Activated CD4-positive, CD25-positive, alpha-beta regulatory T cell (primary cell): ENCODE measurements around the gene CDH13.

Experiments used
- DNase-seq, 4 experiments: peaks; one replicate each; lab custom pipeline; 2025; lab: John Stamatoyannopoulos, UW

CDH13 gene

GRCh38 chr16:82954224-82954929, 327.6 kb downstream of the CDH13 start:
- no peak for DNase-seq

- DNase-seq = no peak
These were observed 329.1 kb downstream of the CDH13 start for GRCh38 chr16:82955741-82956348.

GRCh38 chr16:82957212-82957611, 330.4 kb downstream of the CDH13 start:
- DNase-seq = no peak

GRCh38 chr16:82960918-82961317, 334.1 kb downstream of the CDH13 start:
- no peak for DNase-seq

GRCh38 chr16:82963653-82964052, 336.9 kb downstream of the CDH13 start:
- DNase-seq = no peak

GRCh38 chr16:82965808-82966207, 339.0 kb downstream of the CDH13 start:
- DNase-seq = no peak

GRCh38 chr16:82967424-82967823, 340.7 kb downstream of the CDH13 start:
- no peak for DNase-seq

GRCh38 chr16:82971126-82971525, 344.4 kb downstream of the CDH13 start:
- DNase-seq = no peak

GRCh38 chr16:82972331-82972919, 345.7 kb downstream of the CDH13 start:
- DNase-seq = no peak

GRCh38 chr16:82979406-82980111, 352.8 kb downstream of the CDH13 start:
- DNase-seq = no peak

GRCh38 chr16:82980810-82981209, 354.0 kb downstream of the CDH13 start:
- DNase-seq = no peak

GRCh38 chr16:82987767-82988166, 361.0 kb downstream of the CDH13 start:
- no peak for DNase-seq

- no peak for DNase-seq
These were observed 363.4 kb downstream of the CDH13 start for GRCh38 chr16:82990155-82990554.

GRCh38 chr16:82991410-82991809, 364.6 kb downstream of the CDH13 start:
- no peak for DNase-seq

- DNase-seq = no peak
These were observed 365.4 kb downstream of the CDH13 start for GRCh38 chr16:82991966-82992675.

- DNase-seq = no peak
These were observed 366.0 kb downstream of the CDH13 start for GRCh38 chr16:82992786-82993185.

- no peak for DNase-seq
These were observed 366.6 kb downstream of the CDH13 start for GRCh38 chr16:82993415-82993814.

GRCh38 chr16:82993926-82994325, 367.2 kb downstream of the CDH13 start:
- no peak for DNase-seq

GRCh38 chr16:82995286-82995923, 368.6 kb downstream of the CDH13 start:
- no peak for DNase-seq

- no peak for DNase-seq
These were observed 369.2 kb downstream of the CDH13 start for GRCh38 chr16:82995924-82996441.

GRCh38 chr16:82996814-82997213, 370.0 kb downstream of the CDH13 start:
- DNase-seq = no peak
